Right lobe of liver (tissue), 6 donors: ENCODE data around the gene RAB11B. TPM values are rescaled to one million over a fixed set of nuclear protein-coding genes. Genes with fewer than 3 reads are reported as not detected.

Source experiments
- ATAC-seq, 4 donors: fragments of 200-7000 bp; cut with Tn5 transposase; one replicate each; pipeline ENCODE4 v1.9.1; 2020; ENCODE audit warnings: mild to moderate bottlenecking in 4 of 4, moderate library complexity in 4 of 4
- DNase-seq, 3 donors: peaks; one replicate each; pipeline ENCODE4 v3.0.0-alpha.2; 2020
- H3K27ac ChIP-seq, 3 donors: fragments of 200-600 bp; one replicate each; pipeline ENCODE4 v1.8.0; 2022
- H3K27me3 ChIP-seq, 2 donors: fragments of 200-600 bp; one replicate each; pipeline ENCODE4 v1.8.0; 2022
- H3K36me3 ChIP-seq, 4 donors: fragments of 200-600 bp; sonication (generic) in 1 of 4; one replicate each; pipeline versions ENCODE4 v1.5.1 to v1.8.0; 2017 to 2022; ENCODE audit warnings: control low read depth in 1 of 4
- H3K4me1 ChIP-seq, 4 donors: fragments of 200-600 bp; sonication (generic) in 1 of 4; one replicate each; pipeline versions ENCODE4 v1.5.1 to v1.8.0; 2017 to 2022; ENCODE audit warnings: control low read depth in 1 of 4
- H3K4me3 ChIP-seq, 3 donors: fragments of 200-600 bp; one replicate each; pipeline ENCODE4 v1.8.0; 2022
- H3K9me3 ChIP-seq, 4 donors: fragments of 200-600 bp; sonication (generic) in 1 of 4; one replicate each; pipeline versions ENCODE4 v1.5.1 to v1.8.0; 2017 to 2022; ENCODE audit warnings: control low read depth in 1 of 4
- POLR2A ChIP-seq: fragments of 450-650 bp; IDR thresholded peaks from one replicate; pipeline ENCODE4 v1.6.1; 2017; ENCODE audit warnings: antibody characterized with exemption, mild to moderate bottlenecking
- WGBS: methylation state at CpG from one replicate; pipeline ENCODE4 v1.1.6; 2018; ENCODE audit warnings: low coverage, low lambda C conversion rate; ENCODE audit not compliant: insufficient coverage; ENCODE audit errors: missing lambda C conversion rate; 5-methylcytosine and 5-hydroxymethylcytosine counted together
- intact Hi-C, 2 donors: fragments of 100-400 bp; cut with DNase I; formaldehyde crosslinking; loops; one replicate each; pipeline versions ENCODE4 v1.11.2 to v1.14.1; 2022
- total RNA-seq, 6 experiments: library from RNA; depleted of rRNA in 2 of 6; stranded (reverse); fragments of >200 nt in 2 of 6; fragmentation: NEBNext Ultra II Directional in 3 of 6; extraction: Animal tissue kit (Norgen Biotek cat#: 25700) in 3 of 6; gene quantifications; one replicate each; pipeline versions ENCODE4 v1.1.0 to v1.2.4, GENCODE V29; 2016 to 2023
- TF ChIP-seq, protein P1 (sequence below), 4 donors: fragments of 200-600 bp in 3 of 4; fragments of 450-650 bp in 1 of 4; IDR thresholded peaks; one replicate each; pipeline versions ENCODE4 v1.5.1 to v1.8.0; 2016 to 2022; ENCODE audit warnings: antibody characterized with exemption in 4 of 4, mild to moderate bottlenecking in 2 of 4
- donor health status: DM: no; HTN: yes; CAD: no.
- donor health status: DM: no; HTN: no; CAD: no.
- donor health status: DM: no; HTN: no; CAD: no.
- donor health status: DM: no; HTN: yes; CAD: no.
- donor health status: DM: no; HTN: yes; CAD: no.

RAB11B gene
- total RNA-seq, 6 experiments from 2014 or later, result 27.2 to 58.0 (median 54.2) TPM

DNA sequence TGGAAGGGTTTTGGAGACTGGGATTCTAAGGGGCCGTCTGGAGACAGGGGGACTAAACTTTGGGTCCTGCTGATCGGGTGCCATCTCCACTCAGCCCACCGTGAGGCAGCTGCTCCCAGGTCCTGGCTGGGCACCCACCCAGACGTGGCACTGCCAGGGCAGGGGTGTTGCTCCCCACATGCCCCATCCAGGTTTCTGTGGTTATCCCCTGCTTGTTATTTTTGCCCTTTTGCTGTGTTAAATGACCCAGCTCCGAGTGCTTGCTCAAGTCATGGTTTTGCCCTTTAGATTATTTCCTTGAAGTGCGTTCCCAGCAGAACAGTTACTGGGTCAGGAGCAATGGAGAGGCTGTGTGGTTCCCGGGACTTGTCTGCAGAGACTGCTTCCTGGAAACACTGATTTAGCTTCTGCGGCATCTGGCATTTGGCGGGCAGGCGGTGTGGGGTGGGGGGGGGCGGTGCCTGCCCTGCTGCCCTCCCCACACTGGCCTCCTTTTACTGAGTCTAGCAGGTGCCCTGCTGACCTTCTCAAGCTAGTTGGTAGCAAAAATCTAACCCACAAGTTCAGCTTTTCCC is 1.9 kb downstream of the RAB11B start:
- Histone ChIP-seq H3K27me3 (no peaks in the 10 kb centered on the region), H3K4me3 (no peak overlapping the region), H3K27ac (peak overlapping the region; percentile 69 to 83 (median 76)), H3K36me3 (no peaks in the 10 kb centered on the region), H3K9me3 (no peaks in the 10 kb centered on the region), H3K4me1 (peaks cover 0 to 70% (median 28%) of the 10 kb centered on the region in 4 donors)
- DNase-seq, result peak in 2 of 3 donors; percentile 56 to 59
- intact Hi-C loops, result no loop called here
- TF ChIP-seq POLR2A, result no peak
- TF ChIP-seq, protein P1, sequence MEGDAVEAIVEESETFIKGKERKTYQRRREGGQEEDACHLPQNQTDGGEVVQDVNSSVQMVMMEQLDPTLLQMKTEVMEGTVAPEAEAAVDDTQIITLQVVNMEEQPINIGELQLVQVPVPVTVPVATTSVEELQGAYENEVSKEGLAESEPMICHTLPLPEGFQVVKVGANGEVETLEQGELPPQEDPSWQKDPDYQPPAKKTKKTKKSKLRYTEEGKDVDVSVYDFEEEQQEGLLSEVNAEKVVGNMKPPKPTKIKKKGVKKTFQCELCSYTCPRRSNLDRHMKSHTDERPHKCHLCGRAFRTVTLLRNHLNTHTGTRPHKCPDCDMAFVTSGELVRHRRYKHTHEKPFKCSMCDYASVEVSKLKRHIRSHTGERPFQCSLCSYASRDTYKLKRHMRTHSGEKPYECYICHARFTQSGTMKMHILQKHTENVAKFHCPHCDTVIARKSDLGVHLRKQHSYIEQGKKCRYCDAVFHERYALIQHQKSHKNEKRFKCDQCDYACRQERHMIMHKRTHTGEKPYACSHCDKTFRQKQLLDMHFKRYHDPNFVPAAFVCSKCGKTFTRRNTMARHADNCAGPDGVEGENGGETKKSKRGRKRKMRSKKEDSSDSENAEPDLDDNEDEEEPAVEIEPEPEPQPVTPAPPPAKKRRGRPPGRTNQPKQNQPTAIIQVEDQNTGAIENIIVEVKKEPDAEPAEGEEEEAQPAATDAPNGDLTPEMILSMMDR (IDR thresholded peaks at IDR 0.05), result no peak
- ATAC-seq, result peak in 1 of 4 donors; percentile 2
- 8% methylated on average over 3 of the region's 11 CpGs for WGBS

GRCh38 chr19:8393192-8393870 is 3.2 kb downstream of the RAB11B start:
- H3K27ac ChIP-seq, result peak overlapping the region; percentile 35 to 83 (median 47)
- WGBS, result 72% methylated on average over 2 of the region's 8 CpGs
- TF ChIP-seq, protein P1 (IDR thresholded peaks at IDR 0.05), result no peak
- no peak for TF ChIP-seq POLR2A
- intact Hi-C loops, result no loop called here
- peaks cover 0 to 64% (median 28%) of the 10 kb centered on the region in 4 donors for H3K4me1 ChIP-seq
- DNase-seq (no peak), ATAC-seq (no peak)
- H3K36me3 ChIP-seq, result no peaks in the 10 kb centered on the region
- no peak overlapping the region for H3K4me3 ChIP-seq
- no peaks in the 10 kb centered on the region for H3K9me3 ChIP-seq
- H3K27me3 ChIP-seq, result no peaks in the 10 kb centered on the region

DNA sequence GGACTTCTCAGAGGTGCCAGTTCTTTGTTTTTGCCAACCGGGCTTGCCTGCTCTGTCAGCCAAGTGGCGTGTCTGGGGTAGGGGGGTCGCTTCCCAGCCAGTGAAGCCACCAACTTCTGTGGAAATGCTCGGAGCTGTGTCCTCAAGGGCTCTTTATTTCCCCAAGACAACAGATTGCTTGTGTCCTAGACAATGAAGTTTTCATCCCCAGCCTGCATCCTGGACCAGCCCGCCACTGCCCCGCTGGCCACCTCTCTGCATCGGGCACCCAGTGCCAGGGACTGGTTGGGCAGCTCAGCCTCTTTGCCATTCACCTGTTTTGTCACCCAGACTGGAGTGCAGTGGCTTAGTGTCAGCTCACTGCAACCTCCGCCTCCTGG is 3.7 kb downstream of the RAB11B start:
- no peak for DNase-seq

GRCh38 chr19:8395621-8396082 is 5.5 kb downstream of the RAB11B start:
- Histone ChIP-seq H3K27me3 (no peaks in the 10 kb centered on the region), H3K9me3 (no peaks in the 10 kb centered on the region), H3K36me3 (no peaks in the 10 kb centered on the region), H3K4me1 (peaks cover 0 to 54% (median 28%) of the 10 kb centered on the region in 4 donors), H3K4me3 (no peak overlapping the region), H3K27ac (peak overlapping the region in 1 of 3 donors; percentile 69)
- TF ChIP-seq POLR2A, result no peak
- TF ChIP-seq, protein P1 (IDR thresholded peaks at IDR 0.05), result no peak
- DNase-seq (no peak), ATAC-seq (no peak)
- 94% methylated on average over 3 of the region's 14 CpGs for WGBS
- intact Hi-C loops, result no loop called here

More for the DNA sequence above, 3.7 kb downstream of the RAB11B start:
- peak overlapping the region; percentile 35 to 83 (median 69) for H3K27ac ChIP-seq
- TF ChIP-seq, protein P1 (IDR thresholded peaks at IDR 0.05), result no peak
- no peak for TF ChIP-seq POLR2A
- no peaks in the 10 kb centered on the region for H3K27me3 ChIP-seq
- no peaks in the 10 kb centered on the region for H3K36me3 ChIP-seq
- ATAC-seq, result no peak
- no peak overlapping the region for H3K4me3 ChIP-seq
- no peaks in the 10 kb centered on the region for H3K9me3 ChIP-seq
- no CpG with 5 or more reads among the region's 8 CpGs for WGBS
- intact Hi-C loops, result no loop called here
- peaks cover 0 to 58% (median 28%) of the 10 kb centered on the region in 4 donors for H3K4me1 ChIP-seq
